GM18858 (cell line): ENCODE results near the gene TPP1.
A peak's percentile ranks its signal among the peaks of the same experiment; 100 is the strongest.

Experiments
- ATAC-seq: cut with Tn5 transposase; IDR thresholded peaks from one replicate; pipeline ENCODE4 v1.9.1; 2021; ENCODE audit not compliant: unreplicated experiment

Gene TPP1

GRCh38 chr11:6629573-6629891, 10.3 kb upstream of the TPP1 start:
- no peak for ATAC-seq

- no peak for ATAC-seq
These were observed 9.3 kb upstream of the TPP1 start for GRCh38 chr11:6628526-6628925.

DNA sequence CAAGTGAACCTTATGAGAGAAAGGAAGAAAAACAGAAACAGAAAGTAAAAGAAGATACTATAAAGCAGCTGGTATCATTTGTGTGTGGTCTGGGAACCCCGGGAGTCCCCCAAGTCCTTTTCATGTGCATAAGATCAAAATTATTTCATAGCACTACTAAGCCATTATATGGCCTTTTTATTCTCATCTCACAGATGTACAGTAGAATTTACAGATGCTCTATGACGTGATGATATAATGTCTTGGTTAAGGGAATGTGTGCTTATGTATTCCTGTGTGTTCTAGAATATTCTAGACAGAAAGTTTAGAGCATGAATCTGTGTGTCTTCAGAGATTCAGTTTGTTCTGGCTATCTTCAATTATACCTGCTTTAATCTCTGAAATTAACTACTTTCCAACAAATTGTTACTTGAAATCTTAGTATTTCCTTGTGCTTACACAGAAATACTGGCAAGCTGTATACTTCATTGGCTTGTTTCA, 8.6 kb upstream of the TPP1 start:
- peak; percentile 89 for ATAC-seq

DNA sequence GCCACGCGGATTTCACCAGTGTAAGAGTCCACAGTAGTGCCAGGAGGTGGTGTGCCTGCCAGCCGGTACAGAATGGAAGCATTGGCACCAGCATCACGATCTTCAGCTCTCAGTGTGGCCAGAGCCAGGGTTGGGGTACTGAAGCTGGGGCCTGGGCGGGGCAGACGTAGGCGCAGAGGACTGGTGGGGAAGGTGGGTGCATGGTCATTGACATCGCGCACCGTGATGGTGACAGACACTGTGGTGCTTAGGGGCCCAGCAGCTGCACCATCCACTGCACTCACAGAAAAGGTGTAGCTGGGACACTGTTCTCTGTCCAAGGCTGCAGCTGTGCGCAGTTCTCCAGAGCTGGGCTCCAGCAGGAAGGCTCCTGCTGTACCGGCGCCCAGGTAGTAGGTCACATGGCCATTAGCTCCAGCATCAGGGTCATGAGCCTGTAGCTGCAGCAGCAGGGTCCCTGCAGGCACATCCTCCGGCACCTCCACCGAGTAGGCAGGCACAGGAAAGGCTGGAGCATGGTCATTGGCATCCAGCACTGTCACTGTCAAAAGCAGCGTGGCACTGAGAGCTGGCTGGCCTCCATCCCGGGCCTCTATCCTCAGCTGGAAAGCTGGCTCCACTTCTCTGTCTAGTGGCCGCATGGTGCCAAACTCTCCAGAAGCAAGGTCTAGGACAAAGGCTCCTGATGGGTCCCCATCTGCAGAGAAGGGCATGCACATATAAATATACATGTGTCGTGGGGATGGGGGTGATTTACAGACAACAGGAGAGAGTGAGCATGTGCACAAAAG, 7.9 kb upstream of the TPP1 start:
- no peak for ATAC-seq

DNA sequence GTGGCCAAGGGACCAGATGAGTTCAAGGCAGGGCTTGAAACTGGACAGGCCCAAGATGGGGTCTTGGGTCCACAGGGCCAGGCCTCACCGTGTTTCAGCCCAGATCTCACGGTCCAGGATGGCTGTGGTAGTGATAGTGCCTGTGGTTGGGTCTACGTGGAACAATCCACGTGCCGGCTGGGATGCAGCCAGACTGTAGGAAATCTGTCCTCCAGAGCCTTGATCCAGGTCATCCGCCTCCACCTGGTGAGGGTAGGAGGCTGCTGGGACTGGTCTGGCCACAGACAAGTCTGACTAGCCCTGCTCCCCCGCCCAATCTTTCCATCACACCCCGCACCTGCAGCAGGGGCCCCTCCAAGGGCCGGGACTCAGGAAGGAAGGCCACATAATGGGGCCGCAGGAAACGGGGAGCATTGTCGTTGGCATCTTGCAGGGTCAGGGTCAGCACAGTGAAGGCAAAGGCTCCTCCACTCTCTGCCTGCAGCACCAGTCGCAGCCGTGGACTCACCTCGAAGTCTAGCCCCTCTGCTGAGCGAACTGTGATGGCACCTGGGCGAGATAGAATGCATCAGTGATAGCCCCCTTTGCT, 6.7 kb upstream of the TPP1 start:
- no peak for ATAC-seq

DNA sequence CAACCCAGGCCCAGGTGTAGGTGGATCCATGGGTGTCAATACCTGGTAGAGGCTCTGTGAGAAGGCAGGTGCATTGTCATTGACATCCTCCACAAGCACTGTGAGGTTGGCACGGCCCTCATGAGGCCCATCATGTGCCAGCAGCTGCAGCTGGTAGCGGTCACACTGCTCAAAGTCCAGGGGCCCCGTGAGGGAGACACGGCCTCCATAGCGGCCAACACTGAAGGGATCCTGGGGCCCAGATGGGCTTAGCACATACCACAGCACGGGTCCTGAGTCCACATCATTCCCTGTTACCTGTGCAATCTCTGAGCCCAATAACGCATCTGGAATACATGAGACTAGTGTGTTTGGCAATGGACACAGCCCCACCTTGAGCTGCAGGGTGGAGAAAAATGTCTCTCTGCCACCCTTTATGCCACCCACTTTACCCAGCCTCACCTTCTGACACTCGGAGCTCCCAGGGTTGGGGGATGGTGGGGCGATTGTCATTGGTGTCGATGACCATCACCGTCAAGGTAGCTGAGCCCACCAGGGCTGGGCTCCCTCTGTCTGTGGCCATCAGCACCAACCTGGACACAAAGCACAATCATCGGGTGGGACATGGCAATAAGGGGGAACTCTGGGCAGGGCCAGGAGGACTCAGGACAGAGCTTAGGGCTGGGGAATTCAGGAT, 6.1 kb upstream of the TPP1 start:
- ATAC-seq = no peak

DNA sequence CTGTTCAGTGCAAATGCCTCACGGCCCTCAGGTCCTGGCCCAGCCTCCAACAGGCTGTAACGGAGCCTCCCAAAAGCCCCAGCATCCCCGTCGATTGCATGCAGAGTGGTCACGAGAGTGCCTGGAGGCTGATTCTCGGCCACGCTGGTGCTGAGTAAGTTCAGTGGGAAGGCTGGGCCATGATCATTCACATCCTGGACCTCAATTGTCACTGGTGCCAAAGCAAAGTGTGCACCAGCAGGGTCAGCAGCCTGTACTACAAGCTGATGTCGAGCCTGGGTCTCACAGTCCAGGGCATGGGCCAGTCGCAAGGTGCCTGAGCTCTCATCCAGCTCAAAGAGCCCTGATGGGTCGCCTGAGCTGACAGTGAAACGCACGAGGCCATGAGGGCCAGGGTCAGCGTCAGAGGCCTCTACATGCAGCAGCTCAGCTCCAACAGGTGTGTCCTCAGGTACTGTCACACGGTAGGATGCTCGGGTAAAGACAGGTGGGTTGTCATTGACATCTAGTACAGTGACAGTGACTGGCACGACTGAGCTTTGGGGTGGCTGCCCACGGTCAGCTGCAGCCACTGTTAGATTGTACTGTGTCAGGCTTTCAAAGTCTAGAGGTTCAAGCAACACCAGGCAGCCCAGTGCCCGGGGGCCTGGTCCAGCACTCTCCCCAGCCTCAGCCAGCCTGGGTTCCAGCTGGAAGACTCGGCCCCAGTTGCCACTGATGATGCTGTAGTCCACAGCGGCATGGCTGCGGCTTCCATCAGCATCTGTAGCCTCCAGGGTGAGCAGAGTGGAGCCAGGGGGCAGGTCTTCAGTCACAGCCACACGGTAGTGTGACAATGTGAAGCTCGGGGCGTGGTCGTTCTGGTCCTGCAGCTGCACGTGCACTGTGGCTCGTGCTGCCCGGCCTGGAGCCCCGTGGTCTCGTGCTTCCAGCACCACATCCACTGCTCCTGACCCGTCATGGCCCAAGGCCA, 4.5 kb upstream of the TPP1 start:
- ATAC-seq = no peak

DNA sequence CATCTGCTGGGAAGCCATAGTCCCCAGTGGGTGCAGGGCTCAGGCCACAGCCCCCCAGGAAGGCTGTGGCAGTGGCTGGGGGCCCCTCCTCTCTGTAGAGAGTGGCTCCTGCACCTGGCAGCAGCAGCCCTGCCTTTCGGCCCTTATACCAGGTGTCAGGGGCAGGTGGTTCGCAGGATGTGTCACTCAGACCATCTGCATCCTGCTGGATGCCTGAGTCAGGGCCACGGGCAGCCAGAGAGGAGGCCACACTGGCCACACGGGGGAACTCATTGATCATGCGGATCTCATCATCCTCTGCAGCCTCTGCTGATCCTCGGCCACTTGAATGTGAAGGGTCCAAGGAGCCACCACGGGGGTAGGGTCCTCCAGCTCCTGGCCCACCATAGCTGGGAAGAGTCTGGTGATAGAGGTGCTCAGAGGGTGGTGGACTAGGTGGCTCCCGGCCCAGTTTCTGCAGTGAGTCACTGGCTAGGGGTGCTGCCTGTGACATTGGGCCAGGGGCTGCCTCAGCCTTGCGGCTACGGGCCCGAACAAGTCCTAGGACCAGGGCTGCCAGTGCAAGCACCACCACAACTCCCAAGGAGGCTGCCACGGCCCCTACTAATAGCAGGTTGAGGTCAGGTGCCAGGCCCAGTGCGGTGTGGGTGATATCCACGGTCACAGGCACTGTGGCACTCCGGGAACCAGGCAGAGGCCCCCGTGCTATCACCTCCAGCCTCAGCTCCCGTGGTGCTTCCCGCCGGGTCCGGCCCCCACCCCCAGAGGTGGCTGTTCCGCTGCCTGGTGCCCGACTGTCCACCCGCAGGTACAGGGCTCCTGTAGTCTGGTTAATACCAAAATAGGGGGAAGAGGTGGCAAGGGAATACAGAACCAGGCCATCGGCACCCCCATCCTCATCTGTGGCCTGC, 3.3 kb upstream of the TPP1 start:
- ATAC-seq = no peak

GRCh38 chr11:6621711-6622211, 2.5 kb upstream of the TPP1 start:
- ATAC-seq = no peak

DNA sequence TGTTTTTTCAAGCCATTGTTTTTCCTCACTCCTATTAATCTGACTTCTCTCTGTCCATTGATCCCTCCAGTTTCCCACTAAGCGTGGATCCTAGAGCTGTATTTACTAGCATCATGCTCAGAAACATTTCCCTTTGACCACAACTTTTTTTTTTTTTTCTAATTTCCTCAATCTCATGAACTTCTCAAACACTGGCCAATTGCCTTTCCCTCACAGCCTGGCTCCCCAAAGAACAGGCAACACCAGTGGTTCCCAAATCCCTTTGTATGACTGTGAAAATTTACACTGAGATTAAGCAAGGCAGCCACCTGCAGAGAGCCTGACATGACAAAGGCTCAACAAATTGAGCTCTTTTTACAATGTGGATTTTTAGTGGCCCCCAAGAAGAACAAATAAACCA, 1.4 kb upstream of the TPP1 start:
- ATAC-seq = no peak

GRCh38 chr11:6618117-6619003, 862 bp downstream of the TPP1 start:
- ATAC-seq = no peak

GRCh38 chr11:6617315-6617781, 1.9 kb downstream of the TPP1 start:
- no peak for ATAC-seq

GRCh38 chr11:6616596-6617250, 2.5 kb downstream of the TPP1 start:
- ATAC-seq = no peak

- no peak for ATAC-seq
These were observed 3.2 kb downstream of the TPP1 start for GRCh38 chr11:6615882-6616585.

DNA sequence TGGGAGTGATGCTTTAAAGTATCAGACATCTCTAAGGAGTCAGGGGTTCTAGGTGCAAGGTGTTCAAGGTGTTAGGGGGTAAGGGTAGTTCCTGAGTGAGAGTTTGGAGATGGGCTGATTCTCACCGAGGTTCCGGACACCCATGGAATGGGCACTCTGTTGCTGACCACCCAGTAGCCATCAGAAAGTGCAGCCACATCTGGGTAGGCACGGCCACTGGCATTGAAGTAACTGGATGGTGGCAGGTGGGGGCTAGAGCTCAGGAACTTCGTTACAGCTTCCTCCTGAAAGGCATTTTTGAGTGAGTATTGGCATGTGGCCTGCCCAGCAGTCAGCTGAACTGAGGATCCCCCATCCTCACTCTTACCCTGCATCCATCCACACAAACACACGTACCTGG, 4.2 kb downstream of the TPP1 start:
- ATAC-seq = no peak

DNA sequence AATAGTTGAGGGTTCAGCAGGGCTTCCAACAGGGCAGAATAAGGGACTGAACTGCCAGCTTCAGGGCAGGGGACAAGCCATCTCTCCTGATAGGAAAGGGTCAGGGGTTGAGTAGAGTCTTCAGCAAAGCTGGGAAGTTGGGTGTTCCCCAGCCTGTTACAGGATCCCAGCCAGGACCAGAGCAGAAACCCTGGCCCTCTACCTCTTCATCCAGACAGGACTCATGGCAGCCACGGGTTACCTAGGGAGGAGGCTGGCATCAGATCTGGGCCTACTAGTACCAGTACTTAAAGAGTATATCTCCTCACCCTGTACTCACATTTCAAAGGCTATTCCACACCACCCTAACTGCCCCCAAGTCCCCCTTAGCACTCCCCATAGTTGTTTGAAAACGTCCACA, 4.8 kb downstream of the TPP1 start:
- no peak for ATAC-seq

DNA sequence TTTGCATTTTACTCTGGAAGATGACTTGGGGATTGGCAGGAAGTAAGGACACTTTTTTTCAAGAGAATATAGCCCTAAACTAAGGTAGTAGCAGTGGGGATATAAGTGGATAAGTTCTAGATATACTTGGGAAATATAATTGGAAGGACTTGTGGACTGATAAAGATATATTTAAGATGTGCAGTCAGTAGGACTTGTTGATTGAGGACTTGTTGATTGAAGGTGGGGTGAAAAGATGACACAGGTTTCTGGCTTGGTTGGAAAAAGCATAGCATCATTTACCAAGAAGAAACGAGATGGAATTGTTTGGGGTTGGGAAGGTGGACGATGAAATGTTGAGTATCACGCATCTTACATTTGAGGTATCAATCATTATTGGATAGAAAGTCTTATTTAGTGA, 5.7 kb downstream of the TPP1 start:
- ATAC-seq = no peak
